Fibroblast of villous mesenchyme (primary cell): ENCODE data around the gene ZNF611. TPM values are rescaled to one million over a fixed set of nuclear protein-coding genes. Genes with fewer than 3 reads are reported as not detected.

ENCODE experiments used
- total RNA-seq: library from RNA; depleted of rRNA; stranded (reverse); fragments of >200 nt; gene quantifications from 2 replicates; pipeline ENCODE4 v1.2.3, GENCODE V29; 2012

Gene ZNF611
- total RNA-seq, 1 donor, result 13.4 TPM

Other genes with a start within 250 kb of the ZNF611 start
- 11.3 and 23.3 TPM in 2 replicates for gene ZNF808, start 207.4 kb downstream of the ZNF611 start, total RNA-seq
- 10.6 and 17.7 TPM in 2 replicates for gene ZNF701, start 164.8 kb downstream of the ZNF611 start, total RNA-seq
- gene ZNF83, start 96.7 kb downstream of the ZNF611 start, total RNA-seq, result 39.3 and 47.1 TPM in 2 replicates
- gene ZNF600, start 51.7 kb upstream of the ZNF611 start, total RNA-seq, result 2.3 and 5.6 TPM in 2 replicates
- 11.3 and 18.6 TPM in 2 replicates for gene ZNF28, start 86.6 kb upstream of the ZNF611 start, total RNA-seq
- 12.6 and 16.8 TPM in 2 replicates for gene ZNF468, start 122.6 kb upstream of the ZNF611 start, total RNA-seq
- gene ZNF320, start 162.6 kb upstream of the ZNF611 start, total RNA-seq, result 6.4 and 18.6 TPM in 2 replicates
- 1.9 and 4.7 TPM in 2 replicates for gene ZNF888, start 188.4 kb upstream of the ZNF611 start, total RNA-seq
- gene ZNF816, start 227.8 kb upstream of the ZNF611 start, total RNA-seq, result 4.5 and 11.7 TPM in 2 replicates